GM19238 (cell line): ENCODE results near the gene BCL2L11.
A peak's percentile ranks its signal among the peaks of the same experiment; 100 is the strongest.

Experiments used
- DNase-seq: peaks from one replicate; pipeline ENCODE4 v3.0.0; 2011; ENCODE audit warnings: low spot score; ENCODE audit not compliant: insufficient read length

The BCL2L11 gene

GRCh38 chr2:111117598-111118480, 2.9 kb upstream of the BCL2L11 start:
- DNase-seq: no peak

GRCh38 chr2:111118481-111118980, 2.2 kb upstream of the BCL2L11 start:
- DNase-seq: no peak

GRCh38 chr2:111118981-111119821, 1.5 kb upstream of the BCL2L11 start:
- DNase-seq: no peak

GRCh38 chr2:111119822-111120252, 877 bp upstream of the BCL2L11 start:
- no peak for DNase-seq

- peak; percentile 30 for DNase-seq
Measured at GRCh38 chr2:111121028-111121827, 514 bp downstream of the BCL2L11 start.

GRCh38 chr2:111121828-111122630, 1.3 kb downstream of the BCL2L11 start:
- DNase-seq: peak; percentile 66

GRCh38 chr2:111122631-111123421, 2.1 kb downstream of the BCL2L11 start:
- DNase-seq: no peak

- DNase-seq: no peak
Measured at GRCh38 chr2:111123751-111124150, 3.0 kb downstream of the BCL2L11 start.

GRCh38 chr2:111126581-111126980, 5.9 kb downstream of the BCL2L11 start:
- no peak for DNase-seq

GRCh38 chr2:111127351-111127750, 6.6 kb downstream of the BCL2L11 start:
- DNase-seq: no peak

GRCh38 chr2:111128096-111128495, 7.4 kb downstream of the BCL2L11 start:
- DNase-seq: no peak

- no peak for DNase-seq
Measured at GRCh38 chr2:111133603-111134002, 12.9 kb downstream of the BCL2L11 start.

GRCh38 chr2:111134055-111134454, 13.3 kb downstream of the BCL2L11 start:
- no peak for DNase-seq

- DNase-seq: no peak
Measured at GRCh38 chr2:111135237-111135909, 14.7 kb downstream of the BCL2L11 start.

- no peak for DNase-seq
Measured at GRCh38 chr2:111135910-111136297, 15.2 kb downstream of the BCL2L11 start.

- no peak for DNase-seq
Measured at GRCh38 chr2:111138839-111139238, 18.1 kb downstream of the BCL2L11 start.

GRCh38 chr2:111139637-111140317, 19.1 kb downstream of the BCL2L11 start:
- DNase-seq: no peak

- no peak for DNase-seq
Measured at GRCh38 chr2:111140815-111141214, 20.1 kb downstream of the BCL2L11 start.
